Endothelial cell (in vitro differentiated cells): ENCODE results near the gene FBXO39. TPM values are rescaled to one million over a fixed set of nuclear protein-coding genes. Genes with fewer than 3 reads are reported as not detected.
"Not testable (repeated sequence)": the region's sequence is repeated elsewhere in the genome, so short reads cannot be mapped to it uniquely, and the experiment has no call there.

ENCODE experiments used
- DNase-seq: peaks from one replicate; pipeline ENCODE4 v3.0.0; 2021; ENCODE audit warnings: low spot score
- H3K27ac Mint-ChIP-seq: one replicate; pipeline ENCODE4 v1.8.0; 2021; ENCODE audit warnings: mixed read lengths, inconsistent platforms; ENCODE audit not compliant: unreplicated experiment
- H3K27me3 Mint-ChIP-seq: one replicate; pipeline ENCODE4 v1.8.0; 2021; ENCODE audit warnings: mild to moderate bottlenecking, moderate library complexity, mixed read lengths, inconsistent platforms; ENCODE audit not compliant: unreplicated experiment
- H3K36me3 Mint-ChIP-seq: one replicate; pipeline ENCODE4 v1.8.0; 2021; ENCODE audit warnings: mild to moderate bottlenecking, low read depth, mixed read lengths, inconsistent platforms; ENCODE audit not compliant: unreplicated experiment
- H3K4me1 Mint-ChIP-seq: one replicate; pipeline ENCODE4 v1.8.0; 2021; ENCODE audit warnings: mild to moderate bottlenecking, mixed read lengths, inconsistent platforms; ENCODE audit not compliant: unreplicated experiment
- H3K4me3 Mint-ChIP-seq: one replicate; pipeline ENCODE4 v1.8.0; 2021; ENCODE audit warnings: mild to moderate bottlenecking, mixed read lengths, inconsistent platforms; ENCODE audit not compliant: unreplicated experiment
- H3K9me3 Mint-ChIP-seq: one replicate; pipeline ENCODE4 v1.8.0; 2021; ENCODE audit warnings: mixed read lengths, inconsistent platforms; ENCODE audit not compliant: unreplicated experiment
- long read RNA-seq: library from polyadenylated mRNA; unstranded; transcript quantifications from one replicate; pipeline ENCODE4 v2.0.0, GENCODE V29; 2020; ENCODE audit not compliant: unreplicated experiment
- total RNA-seq: library from RNA; stranded (reverse); fragmentation: NEBNext Ultra II Directional; extraction: Animal tissue kit (Norgen Biotek cat#: 25700); gene quantifications from one replicate; pipeline ENCODE4 v1.2.1, GENCODE V29; 2021; ENCODE audit not compliant: unreplicated experiment
- TF ChIP-seq, protein P1 (sequence below): fragments of 200-600 bp; sonication (generic); IDR thresholded peaks from one replicate; pipeline ENCODE4 v1.5.0; 2021; ENCODE audit warnings: antibody characterized with exemption; ENCODE audit not compliant: unreplicated experiment

Gene FBXO39
- total RNA-seq: not detected
- long read RNA-seq: 0 reads

DNA sequence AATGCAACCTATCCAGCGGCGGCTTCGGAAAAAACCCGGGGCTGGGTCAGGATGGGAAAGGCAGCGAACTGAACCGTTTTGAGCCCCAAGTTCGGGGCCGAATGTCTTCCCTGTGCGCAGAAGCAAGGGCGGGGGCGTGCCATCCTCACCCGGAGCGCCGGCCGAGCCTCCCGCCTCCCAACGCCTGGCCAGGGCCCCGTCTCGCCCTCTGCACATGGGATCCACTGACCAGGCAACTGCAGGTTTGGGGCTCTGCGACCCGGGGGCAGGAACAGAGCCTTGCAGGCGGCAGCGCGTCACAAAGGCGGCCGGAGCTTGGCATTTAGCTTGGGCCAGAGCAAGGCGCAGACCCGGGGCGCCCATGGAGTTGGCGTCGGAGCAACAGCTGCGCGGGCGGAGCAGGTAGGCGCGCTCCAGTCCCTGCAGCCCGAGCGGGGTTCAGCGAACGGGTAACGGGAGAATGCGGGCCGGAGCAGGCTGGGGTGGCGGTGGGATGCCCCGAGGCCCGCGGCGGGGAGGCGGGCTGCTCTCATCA lies at the start of gene FBXO39:
TSS of gene FBXO39 (plus strand) at position 345 of the 535 bp plus-strand sequence. CDS start 3,654 bp downstream, outside the sequence.
- H3K27me3 Mint-ChIP-seq: peaks cover 13% of the 10 kb centered on the region

DNA sequence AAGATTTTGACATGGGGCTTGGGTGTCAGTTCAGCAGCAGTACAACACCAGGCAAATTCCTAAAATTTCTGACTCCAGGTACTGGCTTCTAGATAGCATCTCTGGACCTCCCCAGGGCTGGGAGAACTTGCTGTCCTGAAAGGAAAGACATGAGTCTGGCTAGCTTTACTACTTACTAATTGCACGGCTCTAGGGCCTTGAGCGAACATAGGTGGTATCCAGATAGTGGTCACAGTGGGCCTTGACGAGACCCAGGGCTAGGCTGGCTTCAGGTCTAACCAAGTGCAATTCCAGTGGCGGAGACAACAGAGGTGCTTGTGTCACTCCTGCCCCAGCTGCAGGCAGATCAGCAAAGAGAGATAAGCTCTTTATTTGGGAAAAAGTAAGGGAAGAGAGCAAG lies 46.5 kb upstream of the FBXO39 start:
- Mint-ChIP-seq H3K27ac (no peak overlapping the region), H3K27me3 (peaks cover 4% of the 10 kb centered on the region)
- no peak for DNase-seq

More for the DNA sequence above, at the start of gene FBXO39:
- H3K4me3 Mint-ChIP-seq: peak within 1 kb of the TSS; percentile 37
- DNase-seq: peak; percentile 20
- no peaks in the 10 kb centered on the region for H3K4me1 Mint-ChIP-seq
- TF ChIP-seq, protein P1, sequence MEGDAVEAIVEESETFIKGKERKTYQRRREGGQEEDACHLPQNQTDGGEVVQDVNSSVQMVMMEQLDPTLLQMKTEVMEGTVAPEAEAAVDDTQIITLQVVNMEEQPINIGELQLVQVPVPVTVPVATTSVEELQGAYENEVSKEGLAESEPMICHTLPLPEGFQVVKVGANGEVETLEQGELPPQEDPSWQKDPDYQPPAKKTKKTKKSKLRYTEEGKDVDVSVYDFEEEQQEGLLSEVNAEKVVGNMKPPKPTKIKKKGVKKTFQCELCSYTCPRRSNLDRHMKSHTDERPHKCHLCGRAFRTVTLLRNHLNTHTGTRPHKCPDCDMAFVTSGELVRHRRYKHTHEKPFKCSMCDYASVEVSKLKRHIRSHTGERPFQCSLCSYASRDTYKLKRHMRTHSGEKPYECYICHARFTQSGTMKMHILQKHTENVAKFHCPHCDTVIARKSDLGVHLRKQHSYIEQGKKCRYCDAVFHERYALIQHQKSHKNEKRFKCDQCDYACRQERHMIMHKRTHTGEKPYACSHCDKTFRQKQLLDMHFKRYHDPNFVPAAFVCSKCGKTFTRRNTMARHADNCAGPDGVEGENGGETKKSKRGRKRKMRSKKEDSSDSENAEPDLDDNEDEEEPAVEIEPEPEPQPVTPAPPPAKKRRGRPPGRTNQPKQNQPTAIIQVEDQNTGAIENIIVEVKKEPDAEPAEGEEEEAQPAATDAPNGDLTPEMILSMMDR: no peak
- H3K9me3 Mint-ChIP-seq: no peaks in the 10 kb centered on the region
- H3K36me3 Mint-ChIP-seq: peaks cover 6% of the 10 kb centered on the region
- no peak within 1 kb of the TSS for H3K27ac Mint-ChIP-seq

DNA sequence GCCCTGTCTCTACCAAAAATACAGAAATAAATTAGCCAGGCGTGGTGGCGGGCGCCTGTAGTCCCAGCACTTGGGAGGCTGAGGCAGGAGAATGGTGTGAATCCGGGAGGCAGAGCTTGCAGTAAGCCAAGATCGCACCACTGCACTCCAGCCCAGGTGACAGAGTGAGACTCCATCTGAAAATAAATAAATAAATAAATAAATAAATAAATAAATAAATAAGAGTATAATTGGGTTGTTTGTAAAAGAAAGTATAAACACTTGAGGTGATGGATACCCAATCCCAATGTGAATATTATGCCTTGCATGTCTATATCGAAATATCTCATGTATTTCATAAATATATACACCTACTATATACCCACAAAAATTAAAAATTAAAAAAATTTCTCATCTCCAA lies 29.4 kb upstream of the FBXO39 start:
- H3K4me3 Mint-ChIP-seq: not testable (repeated sequence)

More for the DNA sequence above, 46.5 kb upstream of the FBXO39 start:
- H3K9me3 Mint-ChIP-seq: no peaks in the 10 kb centered on the region
- H3K4me3 Mint-ChIP-seq: no peak overlapping the region
- no peaks in the 10 kb centered on the region for H3K4me1 Mint-ChIP-seq
- TF ChIP-seq, protein P1: no peak
- H3K36me3 Mint-ChIP-seq: no peaks in the 10 kb centered on the region

DNA sequence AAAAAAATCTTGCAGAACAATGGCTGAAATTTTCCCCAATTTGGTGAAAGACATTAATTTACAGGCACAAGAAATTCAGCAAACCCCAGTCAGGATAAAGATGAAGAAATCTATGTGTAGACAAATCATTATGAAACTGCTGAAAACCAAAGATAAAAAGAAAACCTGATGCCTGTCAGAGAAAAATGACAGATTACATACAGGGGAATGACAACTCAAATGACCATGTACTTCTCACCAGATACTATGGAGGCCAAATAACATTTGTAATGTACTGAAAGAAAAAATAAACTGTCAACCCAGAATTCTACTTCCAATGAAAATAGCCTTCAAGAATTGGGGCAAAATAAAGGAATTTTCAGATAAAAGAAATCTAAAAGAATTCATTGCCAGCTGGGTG lies 27.4 kb upstream of the FBXO39 start:
- H3K27ac Mint-ChIP-seq: no peak overlapping the region
- peaks cover under 1% of the 10 kb centered on the region for H3K27me3 Mint-ChIP-seq
- TF ChIP-seq, protein P1: no peak
- no peaks in the 10 kb centered on the region for H3K9me3 Mint-ChIP-seq
- DNase-seq: no peak
- peaks cover 24% of the 10 kb centered on the region for H3K4me1 Mint-ChIP-seq
- H3K36me3 Mint-ChIP-seq: no peaks in the 10 kb centered on the region
- no peak overlapping the region for H3K4me3 Mint-ChIP-seq

More for the DNA sequence above, 29.4 kb upstream of the FBXO39 start:
- H3K36me3 Mint-ChIP-seq, DNase-seq, H3K27me3 Mint-ChIP-seq, H3K27ac Mint-ChIP-seq, H3K9me3 Mint-ChIP-seq, H3K4me1 Mint-ChIP-seq: not testable (repeated sequence)

DNA sequence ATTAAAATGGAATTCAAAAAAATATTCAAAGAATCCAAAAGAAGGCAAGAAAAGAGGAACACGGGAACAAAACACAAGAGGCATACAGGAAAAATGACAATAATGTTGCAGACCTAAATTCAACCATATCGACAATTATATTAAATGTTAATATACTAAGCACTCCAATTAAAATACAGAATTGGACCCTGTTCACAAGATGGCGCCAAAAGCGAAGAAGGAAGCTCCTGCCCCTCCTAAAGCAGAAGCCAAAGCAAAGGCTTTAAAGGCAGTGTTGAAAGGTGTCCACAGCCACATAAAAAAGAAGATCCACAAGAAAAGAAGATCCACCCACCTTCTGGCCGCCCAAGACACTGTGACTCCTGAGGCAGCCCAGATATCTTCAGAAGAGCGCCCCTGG lies 26.5 kb upstream of the FBXO39 start:
- TF ChIP-seq, protein P1: no peak
- Mint-ChIP-seq H3K27me3 (peaks cover 2% of the 10 kb centered on the region), H3K4me1 (peaks cover 30% of the 10 kb centered on the region), H3K4me3 (no peak overlapping the region), H3K27ac (no peak overlapping the region), H3K9me3 (no peaks in the 10 kb centered on the region), H3K36me3 (no peaks in the 10 kb centered on the region)
- DNase-seq: no peak
